GM18867 (cell line): ENCODE data around the gene EEPD1.

Source experiments
- ATAC-seq: cut with Tn5 transposase; IDR thresholded peaks from one replicate; pipeline ENCODE4 v1.9.1; 2021; ENCODE audit warnings: mild to moderate bottlenecking, moderate library complexity; ENCODE audit not compliant: unreplicated experiment

EEPD1 gene

DNA sequence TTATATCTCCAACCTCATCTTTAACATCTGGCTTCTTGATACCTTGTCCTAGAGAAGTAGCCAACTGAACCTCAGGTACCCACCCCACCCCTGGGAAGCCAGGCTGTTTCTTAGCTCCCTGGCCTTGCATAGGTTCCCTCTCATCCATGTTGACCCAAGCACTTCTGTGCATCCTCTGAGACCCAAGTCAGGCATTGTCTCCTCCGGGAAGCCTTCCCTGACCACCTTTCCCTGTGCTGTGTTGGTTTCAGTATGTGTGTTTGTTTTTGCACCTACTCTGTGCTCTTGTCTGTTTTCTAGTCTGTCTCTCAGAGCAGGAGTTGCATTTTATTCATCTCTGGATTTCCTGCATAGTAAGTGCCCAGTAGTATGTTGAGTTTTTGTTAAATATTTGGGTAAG is 143.2 kb downstream of the EEPD1 start:
- ATAC-seq = no peak

DNA sequence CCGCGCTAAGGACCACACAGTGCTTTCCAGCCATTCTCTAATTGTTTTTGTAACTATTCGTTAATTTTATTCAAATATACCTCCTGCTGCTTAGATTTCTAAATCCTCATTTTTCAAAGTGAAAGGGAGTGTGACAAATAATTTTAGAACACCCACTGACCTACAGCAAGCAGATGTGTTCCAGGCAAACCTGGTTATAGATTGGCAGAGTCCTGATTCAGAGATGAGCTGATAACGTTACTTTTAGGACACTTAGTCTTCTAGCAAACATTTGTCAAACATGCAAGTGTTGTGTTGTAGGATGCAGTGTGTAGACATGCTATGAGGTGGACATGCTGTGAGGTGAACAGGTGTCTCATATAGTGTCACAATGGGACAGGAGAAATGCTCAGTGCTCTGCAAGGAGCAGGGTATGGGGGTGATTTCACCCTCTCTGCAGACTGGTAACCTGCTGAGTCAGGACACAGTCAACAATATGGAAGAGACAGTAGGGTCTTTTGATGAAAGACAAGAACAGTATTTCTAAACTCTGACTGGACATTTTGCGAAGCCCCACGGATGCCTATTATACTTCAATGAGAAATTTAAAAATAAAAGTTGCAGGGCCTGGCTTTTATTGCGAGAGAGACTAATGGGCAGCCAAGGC is 144.4 kb downstream of the EEPD1 start:
- no peak for ATAC-seq

DNA sequence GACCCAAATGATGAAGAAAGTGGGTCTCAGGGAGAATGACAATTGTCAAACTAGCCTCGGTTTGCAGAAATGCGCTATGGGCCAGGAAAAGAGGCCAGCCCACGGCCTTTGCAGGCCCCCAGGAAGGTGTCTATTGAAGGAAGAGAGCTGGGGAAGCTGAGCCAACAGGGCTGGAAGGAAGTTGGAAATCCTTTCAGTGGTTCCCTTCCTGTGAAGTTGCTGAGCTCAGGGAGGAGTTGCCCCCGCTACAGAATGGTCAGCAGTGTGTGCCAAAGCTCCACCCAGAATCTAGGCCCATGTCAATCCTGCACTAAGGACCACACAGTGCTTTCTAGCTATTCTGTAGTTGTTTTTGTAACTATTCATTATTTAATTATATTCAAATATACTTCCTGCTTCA is 145.1 kb downstream of the EEPD1 start:
- ATAC-seq = no peak

DNA sequence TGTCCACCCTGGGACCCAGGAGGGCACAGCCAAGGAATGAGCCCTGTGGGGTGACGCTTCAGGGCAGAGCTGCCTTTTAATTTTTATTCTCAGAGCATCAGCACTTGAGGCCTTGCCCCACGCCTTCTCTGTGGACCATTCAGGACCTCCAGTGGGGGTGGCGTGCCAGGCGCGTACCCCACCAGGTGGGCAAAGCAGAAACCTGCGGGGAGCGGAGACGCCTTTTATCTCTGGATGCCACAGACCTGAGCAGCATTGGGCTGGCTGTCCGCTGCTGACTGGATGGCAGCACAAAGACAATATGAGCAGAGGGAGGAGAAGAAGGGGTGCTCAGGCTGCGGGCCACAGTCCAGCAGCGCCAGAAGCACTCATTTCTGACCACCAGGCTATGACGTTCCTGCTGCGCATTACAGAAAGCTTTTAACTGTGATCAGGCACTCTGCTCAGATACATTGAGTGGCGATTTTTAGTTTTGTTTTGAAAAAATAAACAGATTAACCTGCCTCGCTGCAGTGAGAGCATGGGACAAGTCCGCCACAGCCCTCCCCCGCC is 146.2 kb downstream of the EEPD1 start:
- no peak for ATAC-seq

DNA sequence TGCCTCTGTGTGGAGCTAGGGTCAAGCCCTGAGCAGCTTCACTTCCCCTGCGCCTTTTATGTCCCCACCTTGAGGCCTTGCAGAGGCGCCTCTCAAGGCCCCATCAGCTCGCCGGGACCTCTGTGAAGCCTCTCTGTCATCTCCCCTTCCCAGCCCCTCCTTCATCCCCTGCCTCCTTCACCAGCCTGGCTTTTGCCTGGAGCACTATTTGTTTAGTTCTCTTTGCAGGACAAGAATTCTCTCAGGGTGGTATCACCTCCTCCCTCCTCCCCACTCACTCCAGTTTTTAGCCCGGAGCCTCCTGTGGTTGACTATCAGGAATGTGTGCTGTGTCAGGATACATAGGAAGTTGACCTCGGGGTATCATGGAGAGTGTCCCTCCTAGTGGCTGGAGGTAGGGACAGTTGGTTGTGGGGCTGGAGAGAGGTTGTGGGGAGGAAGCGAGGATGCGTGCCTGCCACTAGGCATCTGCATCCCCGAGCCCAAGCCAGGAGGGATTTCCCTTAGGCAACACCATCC is 146.8 kb downstream of the EEPD1 start:
- ATAC-seq = no peak

DNA sequence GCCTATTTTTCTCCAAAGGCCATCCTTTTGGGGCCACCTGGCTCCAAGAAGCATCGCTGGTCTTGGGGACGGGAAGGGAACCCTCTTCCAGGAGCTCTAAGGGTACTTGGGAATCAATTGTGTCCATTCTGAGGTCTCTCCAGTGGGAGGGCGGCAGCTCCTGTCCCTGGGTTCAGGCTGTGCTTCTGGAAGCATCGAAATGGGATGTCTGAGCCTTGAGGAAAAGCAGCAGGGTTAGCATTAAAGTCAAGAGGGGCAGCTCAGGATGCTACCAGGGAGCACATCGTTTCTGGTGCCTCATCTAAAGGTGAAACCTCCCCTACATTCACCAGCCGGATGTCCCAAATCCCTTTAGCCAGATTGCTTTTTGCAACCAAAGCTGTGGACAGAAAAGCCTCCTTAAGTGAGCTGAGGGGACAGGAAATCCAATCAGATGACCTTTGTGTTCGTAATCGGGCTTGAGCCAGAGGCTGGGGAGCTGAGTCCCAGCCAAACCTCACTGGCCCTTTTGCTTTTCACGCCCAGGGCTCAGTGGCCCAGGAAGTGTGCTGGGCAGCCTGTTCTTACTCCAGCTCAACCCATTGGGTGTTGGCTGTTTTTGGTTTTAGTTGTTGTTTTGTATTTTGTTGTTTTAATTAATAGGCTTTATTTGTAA is 147.8 kb downstream of the EEPD1 start:
- no peak for ATAC-seq

DNA sequence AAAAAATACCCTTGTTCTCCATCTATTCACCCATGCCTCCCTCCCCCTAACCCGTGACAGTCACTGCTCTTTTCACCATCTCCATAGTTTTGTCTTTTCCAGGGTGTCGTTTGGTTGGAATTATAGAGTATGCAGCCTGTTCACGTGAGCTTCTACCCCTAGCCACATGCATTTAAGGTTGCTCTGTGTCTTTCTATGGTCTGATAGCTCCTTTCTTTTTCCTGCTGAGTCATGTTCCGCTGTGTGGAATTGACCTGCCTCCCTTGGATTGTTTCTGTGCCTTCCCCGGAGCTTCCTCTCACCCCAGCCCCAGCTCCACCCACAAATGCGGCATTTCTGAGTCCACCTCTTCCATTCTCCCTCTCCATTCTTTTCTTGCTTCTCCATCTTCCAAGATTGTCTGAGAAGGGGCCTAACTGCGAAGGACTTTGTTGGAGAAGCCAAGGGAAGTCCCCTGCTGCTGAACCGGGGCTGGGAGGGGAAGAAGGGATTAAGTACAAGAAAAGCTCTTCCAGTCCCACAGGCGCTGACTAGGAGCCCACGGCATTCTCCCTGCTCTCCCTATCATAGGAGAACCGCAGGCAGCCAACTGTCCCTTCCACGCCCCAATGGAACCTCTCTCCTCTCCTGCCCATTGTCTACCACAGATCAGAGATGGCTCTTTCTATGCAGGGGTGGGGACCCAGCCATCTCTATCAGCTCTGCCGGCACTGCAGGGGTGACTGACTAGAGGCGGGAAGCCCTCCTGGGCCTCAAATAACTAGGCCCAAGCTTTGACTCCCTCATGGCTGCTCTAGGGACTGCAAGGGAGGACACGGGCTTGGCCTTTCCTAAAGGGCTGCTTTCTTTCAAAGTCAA is 149.1 kb downstream of the EEPD1 start:
- ATAC-seq = no peak

DNA sequence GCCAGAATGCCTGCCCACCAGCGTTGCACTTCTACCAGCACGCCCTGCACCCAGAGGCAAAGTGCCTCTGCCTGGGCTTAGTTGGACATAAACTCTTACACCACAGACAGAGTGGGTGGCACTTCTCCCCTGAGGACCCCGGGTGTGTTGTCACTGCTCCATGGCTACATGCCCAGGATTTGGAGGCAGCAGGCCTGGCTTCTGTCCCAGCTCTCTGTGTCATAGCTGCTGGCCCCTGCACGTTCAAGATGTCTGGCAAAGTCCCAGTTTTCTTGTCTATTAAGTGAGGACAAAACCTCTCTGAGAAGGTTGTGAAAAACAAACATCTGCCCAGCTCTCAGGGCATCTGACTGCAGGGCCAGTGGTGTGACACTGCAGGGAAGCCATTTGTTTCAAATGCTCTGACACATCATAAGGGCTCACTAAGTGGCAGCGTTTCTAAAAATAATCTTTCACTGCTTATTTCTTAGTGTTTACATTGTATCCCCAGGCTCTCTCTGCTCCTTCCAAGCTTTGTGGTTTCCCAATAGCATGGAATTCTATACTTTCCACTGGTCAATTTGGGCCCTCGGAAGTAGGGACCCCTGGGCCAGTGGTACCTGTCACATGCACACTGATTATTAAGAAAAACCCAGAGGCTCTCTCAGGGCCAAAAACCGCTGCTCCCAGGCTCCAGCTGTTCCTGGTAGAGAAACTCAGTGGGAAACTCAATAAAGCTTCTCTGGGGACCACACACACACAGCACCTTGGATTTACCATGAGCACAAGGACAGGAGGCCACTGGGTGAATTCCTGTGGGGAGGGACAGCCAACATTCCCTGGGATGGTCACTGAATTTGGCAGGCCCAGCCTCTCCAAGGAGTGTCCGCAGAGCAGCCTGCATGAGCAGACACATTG is 150.4 kb downstream of the EEPD1 start:
- no peak for ATAC-seq

DNA sequence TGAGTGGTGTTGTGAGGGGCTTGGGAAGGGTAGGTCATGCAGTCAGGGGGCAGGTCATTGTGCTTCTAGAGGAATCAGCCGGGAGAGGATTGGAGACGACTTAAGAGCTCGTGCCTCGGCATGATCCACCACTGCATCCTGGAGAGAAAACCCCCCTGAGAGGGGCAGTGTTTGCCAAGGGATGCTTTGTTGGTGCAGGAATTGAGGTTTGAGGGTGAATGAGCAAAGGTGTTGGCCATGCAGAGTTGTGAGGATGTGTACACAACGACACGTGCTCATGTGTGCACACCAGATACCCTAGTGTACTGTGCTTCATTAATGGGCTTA is 151.0 kb downstream of the EEPD1 start:
- no peak for ATAC-seq

DNA sequence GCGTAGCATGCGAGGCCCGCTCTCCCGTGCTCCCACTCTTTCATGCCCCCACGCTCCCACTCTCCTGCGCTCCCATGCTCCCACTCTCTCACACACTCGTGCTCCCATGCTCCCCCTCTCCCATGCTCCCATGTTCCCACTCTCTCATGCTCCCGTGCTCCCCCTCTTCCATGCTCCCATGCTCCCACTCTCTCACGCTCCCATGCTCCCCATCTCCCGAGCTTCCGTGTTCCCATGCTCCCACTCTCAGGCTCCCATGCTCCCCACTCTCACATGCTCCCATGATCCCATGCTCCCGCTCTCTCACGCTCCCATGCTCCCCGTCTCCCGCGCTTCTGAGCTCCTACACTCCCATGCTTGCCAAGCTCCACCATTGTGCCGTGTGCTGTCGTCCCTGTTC is 152.2 kb downstream of the EEPD1 start:
- ATAC-seq = no peak

DNA sequence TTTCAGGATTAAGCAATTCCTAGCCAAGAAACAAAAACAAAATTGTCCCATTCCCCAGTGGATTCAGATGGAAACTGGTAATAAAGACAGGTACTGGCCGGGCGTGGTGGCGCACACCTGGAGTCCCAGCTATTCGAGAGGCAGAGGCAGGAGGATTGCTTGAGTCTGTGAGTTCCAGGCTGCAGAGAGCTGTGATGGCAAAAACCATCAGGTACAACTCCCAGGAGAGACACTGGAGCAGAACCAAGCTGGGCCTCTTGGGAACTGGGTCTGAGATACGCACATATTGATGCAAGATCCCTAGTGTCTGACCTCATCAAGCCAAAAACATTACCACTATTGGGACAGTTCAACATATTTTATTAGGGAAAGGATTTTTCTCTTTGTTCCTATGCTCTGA is 152.6 kb downstream of the EEPD1 start:
- no peak for ATAC-seq

DNA sequence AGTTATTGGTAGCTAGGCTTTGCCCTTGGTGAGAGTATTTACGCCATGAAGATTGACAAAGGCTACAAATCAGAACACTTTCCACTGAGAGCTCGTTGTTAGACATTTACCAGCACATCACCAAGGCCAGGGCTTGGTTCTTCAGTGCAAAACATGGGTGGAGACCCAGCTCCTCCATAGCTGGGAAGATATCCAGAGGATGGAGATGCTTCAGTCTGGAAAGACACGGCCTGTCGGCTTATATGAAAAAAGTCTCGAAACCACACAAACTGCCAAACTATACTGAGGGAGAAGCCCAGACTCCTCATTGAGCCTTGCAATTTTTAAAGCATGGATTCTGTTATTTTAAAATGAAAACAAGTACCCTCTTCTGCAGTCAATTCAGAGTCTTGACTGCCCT is 153.2 kb downstream of the EEPD1 start:
- no peak for ATAC-seq

DNA sequence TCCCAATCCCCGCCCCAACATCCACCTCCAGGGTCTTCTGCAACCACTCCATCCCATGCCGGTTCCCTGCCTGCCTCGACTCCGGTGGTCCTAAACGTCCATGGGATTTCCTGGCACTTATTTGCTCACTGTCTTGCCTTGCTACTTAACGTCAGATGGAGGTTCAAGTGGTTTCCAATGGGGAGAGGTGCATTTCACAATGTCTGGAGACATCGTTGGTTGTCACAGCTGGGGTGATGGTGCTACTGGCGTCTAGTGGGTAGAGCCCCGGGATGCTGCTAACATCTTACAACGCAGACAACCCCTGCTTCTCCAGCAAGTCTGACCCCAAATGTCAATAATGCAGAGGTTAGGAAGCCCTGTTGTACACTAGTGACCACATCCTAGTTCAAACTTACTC is 153.7 kb downstream of the EEPD1 start:
- ATAC-seq = no peak

DNA sequence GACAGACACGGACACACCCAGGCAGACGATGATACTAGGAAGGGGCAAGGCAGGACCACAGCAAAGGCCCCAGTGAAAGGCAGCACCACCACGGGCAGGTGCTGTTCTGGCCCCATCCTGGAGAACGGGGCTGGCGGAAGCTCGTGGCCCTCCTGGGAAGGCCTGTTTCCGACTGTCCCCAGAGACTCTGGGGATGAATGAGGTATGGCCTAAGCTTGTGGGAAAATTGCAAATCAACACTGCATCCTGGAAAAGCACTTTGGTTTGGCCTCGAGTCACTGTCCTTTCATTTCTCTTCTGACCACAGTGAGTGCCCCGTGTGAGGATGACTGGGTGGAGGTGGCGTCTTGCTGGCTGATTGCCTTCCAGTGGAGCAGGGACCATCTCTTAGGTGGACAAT is 155.0 kb downstream of the EEPD1 start:
- no peak for ATAC-seq

DNA sequence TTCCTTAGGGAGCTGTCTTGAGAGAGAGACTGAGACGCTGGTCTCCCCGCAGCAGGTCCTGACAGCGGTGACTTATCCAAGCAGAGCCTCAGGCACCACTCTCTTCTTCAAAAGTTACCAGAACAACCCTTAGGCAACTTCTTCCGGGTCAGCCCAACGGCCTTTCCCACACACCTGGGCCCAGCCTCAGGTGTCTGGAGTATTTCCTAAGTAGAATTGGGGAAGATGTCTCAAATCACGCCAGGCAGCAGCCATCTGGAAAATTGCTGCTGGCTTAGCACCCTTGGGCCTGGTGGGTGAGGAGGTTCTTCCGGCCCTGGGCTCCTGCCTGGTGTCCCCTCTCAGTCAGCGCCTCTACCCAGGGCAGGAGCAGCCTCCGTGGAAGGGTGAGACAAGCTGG is 156.2 kb downstream of the EEPD1 start:
- ATAC-seq = no peak

DNA sequence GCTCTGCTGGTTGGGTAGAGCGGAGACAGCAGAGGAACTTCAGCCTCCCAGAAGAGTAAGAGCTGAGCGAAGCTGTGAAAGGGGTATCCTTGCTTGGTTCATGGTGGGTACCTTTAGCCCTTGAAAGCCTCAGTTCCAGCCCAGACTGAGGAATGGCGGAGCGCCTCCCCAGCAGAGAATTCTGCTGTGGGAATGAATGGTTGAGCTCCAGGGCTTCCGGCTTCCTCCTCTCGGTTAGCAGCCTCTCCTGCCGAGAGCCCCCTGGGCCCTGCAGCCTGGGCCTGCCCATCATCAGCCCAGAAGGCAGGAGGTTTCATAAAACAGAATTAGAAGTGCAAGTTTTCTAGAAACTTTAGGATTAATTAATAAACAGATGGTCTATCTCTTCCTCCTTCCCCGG is 156.7 kb downstream of the EEPD1 start:
- ATAC-seq = no peak

DNA sequence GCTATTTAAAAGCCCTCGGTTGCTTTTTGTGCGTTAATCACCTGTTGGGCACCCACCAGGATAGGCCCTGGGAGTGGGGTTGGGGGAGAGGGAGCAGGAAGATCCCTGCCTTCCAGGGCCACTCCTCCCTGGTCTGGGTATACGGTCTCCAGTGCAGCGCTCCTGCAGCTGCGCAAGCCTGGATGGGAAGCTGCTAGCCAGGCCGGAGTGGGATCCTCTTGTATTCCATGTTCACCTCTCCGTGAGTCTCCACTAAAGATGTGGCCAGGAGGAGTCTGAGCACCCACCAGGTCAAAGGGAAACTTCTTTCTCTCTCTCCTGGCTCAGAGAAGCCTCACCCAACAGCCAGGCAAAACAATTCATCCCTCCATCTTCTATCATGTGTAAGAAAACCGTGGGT is 157.8 kb downstream of the EEPD1 start:
- ATAC-seq = no peak

DNA sequence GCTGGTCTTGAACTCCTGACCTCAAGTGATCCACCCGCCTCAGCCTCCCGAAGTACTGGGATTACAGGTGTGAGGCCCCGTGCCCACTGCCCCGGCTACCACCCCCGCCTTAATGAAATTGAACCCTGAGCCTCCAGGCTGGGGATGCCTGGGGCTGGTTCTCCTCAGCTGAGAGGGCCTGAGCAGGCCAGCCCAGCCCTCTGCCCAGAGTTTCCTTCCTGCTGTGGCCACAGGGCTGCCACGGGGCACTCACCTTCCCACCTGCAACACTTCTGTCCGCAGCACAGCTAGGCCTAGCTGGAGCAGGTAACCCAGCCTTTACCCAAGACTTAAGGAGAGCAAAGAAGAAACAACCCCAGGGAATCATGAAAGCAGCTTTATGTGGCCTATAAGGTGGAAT is 158.5 kb downstream of the EEPD1 start:
- ATAC-seq = no peak

DNA sequence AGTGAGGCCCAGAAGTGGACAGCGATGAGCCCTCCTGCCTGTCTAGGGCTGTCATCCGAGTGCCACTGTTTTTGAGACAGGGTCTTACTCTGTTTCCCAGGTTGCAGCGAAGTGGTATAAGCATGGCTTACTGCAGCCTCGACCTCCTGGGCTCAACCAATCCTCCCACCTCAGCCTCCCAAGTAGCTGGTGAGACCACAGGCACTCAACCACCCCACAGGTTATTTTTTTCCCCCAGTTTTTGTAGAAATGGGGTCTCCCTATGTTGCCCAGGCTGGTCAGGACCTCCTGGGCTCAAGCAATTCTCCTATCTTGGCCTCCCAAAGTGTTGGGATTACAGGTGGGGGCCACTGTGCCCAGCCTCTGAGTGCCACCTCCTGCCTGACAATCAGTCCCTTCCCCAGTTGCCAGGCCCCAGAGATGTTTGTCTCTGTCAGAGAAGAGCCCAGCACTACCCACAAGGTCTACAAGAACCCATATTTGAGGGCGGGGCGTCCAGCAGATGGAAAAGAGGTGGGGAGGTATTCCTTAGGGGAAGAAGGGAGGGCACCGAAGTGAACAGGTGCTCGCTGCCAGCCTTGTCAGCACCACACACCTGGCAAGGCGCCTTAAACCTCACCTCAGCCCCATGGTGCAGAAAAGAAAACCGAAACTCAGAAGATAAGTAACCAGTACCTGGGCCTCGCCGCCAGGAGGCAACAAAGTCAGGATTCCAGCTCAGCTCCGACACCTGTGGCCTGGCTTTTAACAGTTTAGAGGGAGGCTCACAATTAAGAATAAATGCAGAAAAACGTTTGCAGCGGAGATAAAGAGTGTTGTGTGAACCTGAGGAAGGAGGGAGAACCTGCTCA is 159.2 kb downstream of the EEPD1 start:
- ATAC-seq = peak; percentile 99

DNA sequence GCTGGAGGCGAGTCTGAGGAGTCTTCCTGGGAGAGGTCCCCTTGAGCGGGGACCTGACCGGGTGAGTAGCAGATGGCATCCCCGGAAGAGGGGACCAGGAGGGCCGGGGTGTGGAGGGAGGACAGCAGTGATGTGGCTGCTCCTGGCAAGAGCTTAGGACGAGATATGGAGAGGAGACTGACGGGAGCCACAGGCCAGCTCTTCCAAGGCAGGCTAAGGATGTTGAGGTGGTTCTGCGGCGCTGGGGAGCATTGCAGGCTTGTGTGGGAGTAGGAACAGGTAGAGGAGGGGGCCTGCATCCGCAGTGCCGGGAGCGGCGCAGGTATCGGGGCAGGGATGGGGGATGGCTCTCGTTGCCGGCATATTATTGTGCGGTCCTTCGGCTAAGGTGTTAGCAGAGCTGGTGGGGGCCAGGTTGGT is 159.9 kb downstream of the EEPD1 start:
- no peak for ATAC-seq
